IMR-90 (cell line): ENCODE results near the gene ADARB2. TPM values are rescaled to one million over a fixed set of nuclear protein-coding genes. Genes with fewer than 3 reads are reported as not detected.

Experiments
- ATAC-seq: fragments of 200-7000 bp; cut with Tn5 transposase; 2 replicates; pipeline ENCODE4 v1.9.1; 2020; ENCODE audit warnings: low read depth, mild to moderate bottlenecking, moderate library complexity
- BruUV-seq: library from RNA; stranded (reverse); fragments of 400-500 nt; replicated peaks from 2 replicates; lab custom pipeline; 2021; lab: Mats Ljungman, UMichigan
- CTCF ChIA-PET: fragments of 300-600 bp; formaldehyde crosslinking; extraction: SDS; loops from one replicate; lab custom pipeline; 2021; ENCODE audit warnings: antibody characterized with exemption; lab: Yijun Ruan, JAX
- POLR2A ChIA-PET: fragments of 300-600 bp; sonication (Branson Sonifier 250); formaldehyde crosslinking; loops from one replicate; lab custom pipeline; 2022; ENCODE audit warnings: antibody characterized with exemption; ENCODE audit not compliant: unreplicated experiment; lab: Charles Lee
- DNase-seq: peaks from one replicate; pipeline ENCODE4 v3.0.0; 2013
- H2AFZ ChIP-seq: replicated peaks from 2 replicates; pipeline ENCODE3; 2013; ENCODE audit warnings: low read length, mild to moderate bottlenecking; ENCODE audit not compliant: poor library complexity
- H2AK5ac ChIP-seq: 2 replicates; pipeline ENCODE4 v1.6.1; 2013; ENCODE audit warnings: low read depth, low read length, inconsistent platforms
- H2AK9ac ChIP-seq: replicated peaks from 2 replicates; pipeline ENCODE3; 2013; ENCODE audit warnings: mild to moderate bottlenecking, low read depth, low read length, moderate library complexity; ENCODE audit not compliant: poor library complexity
- H2BK120ac ChIP-seq: 2 replicates; pipeline ENCODE4 v1.6.1; 2013; ENCODE audit warnings: low read depth, low read length, inconsistent platforms
- H2BK15ac ChIP-seq: 3 replicates; pipeline ENCODE4 v1.6.1; 2013; ENCODE audit warnings: low read depth, low read length, inconsistent platforms
- H2BK20ac ChIP-seq: 2 replicates; pipeline ENCODE4 v1.6.1; 2013; ENCODE audit warnings: low read depth, mild to moderate bottlenecking, inconsistent platforms, low read length, moderate library complexity
- H2BK5ac ChIP-seq: 2 replicates; pipeline ENCODE4 v1.6.1; 2013; ENCODE audit warnings: mild to moderate bottlenecking, low read depth, low read length, inconsistent platforms; ENCODE audit not compliant: poor library complexity, severe bottlenecking
- H3K14ac ChIP-seq: replicated peaks from 2 replicates; pipeline ENCODE4 v1.6.1; 2013; ENCODE audit warnings: low read depth, low read length, inconsistent platforms
- H3K18ac ChIP-seq: 2 replicates; pipeline ENCODE4 v1.6.1; 2013; ENCODE audit warnings: low read depth, low read length, control low read depth
- H3K23ac ChIP-seq: 2 replicates; pipeline ENCODE4 v1.6.1; 2013; ENCODE audit warnings: low read depth, low read length, inconsistent platforms
- H3K27ac ChIP-seq: 2 replicates; pipeline ENCODE4 v1.5.1; 2013; ENCODE audit warnings: mild to moderate bottlenecking, control low read depth, low read length; ENCODE audit not compliant: insufficient read depth
- H3K27me3 ChIP-seq: 2 replicates; pipeline ENCODE4 v1.6.1; 2013; ENCODE audit warnings: low read length; ENCODE audit not compliant: control insufficient read depth, insufficient read depth
- H3K36me3 ChIP-seq: 2 replicates; pipeline ENCODE4 v1.6.1; 2013; ENCODE audit warnings: low read length, mixed read lengths; ENCODE audit not compliant: control insufficient read depth, insufficient read depth
- H3K4ac ChIP-seq: 2 replicates; pipeline ENCODE4 v1.6.1; 2013; ENCODE audit warnings: low read depth, low read length, inconsistent platforms
- H3K4me1 ChIP-seq: 2 replicates; pipeline ENCODE4 v1.6.1; 2013; ENCODE audit warnings: low read length, mixed read lengths; ENCODE audit not compliant: control insufficient read depth, insufficient read depth
- H3K4me2 ChIP-seq: 2 replicates; pipeline ENCODE4 v1.6.1; 2013; ENCODE audit warnings: low read depth, mild to moderate bottlenecking, control low read depth, low read length, moderate library complexity
- H3K4me3 ChIP-seq: 2 replicates; pipeline ENCODE4 v1.5.1; 2013; ENCODE audit warnings: low read depth, mild to moderate bottlenecking, control low read depth, low read length, moderate library complexity; ENCODE audit not compliant: insufficient read depth
- H3K56ac ChIP-seq: 2 replicates; pipeline ENCODE4 v1.6.1; 2013; ENCODE audit warnings: low read length, inconsistent platforms; ENCODE audit not compliant: insufficient read depth; ENCODE audit errors: extremely low read depth
- H3K79me1 ChIP-seq, 2 experiments: 2 replicates each; pipeline ENCODE4 v1.6.1; 2013; ENCODE audit warnings: low read length in 2 of 2, inconsistent platforms in 1 of 2, low read depth in 1 of 2
- H3K9ac ChIP-seq: 2 replicates; pipeline ENCODE4 v1.6.1; 2013; ENCODE audit warnings: low read depth, low read length, control low read depth
- H3K9me1 ChIP-seq: 2 replicates; pipeline ENCODE4 v1.6.1; 2013; ENCODE audit warnings: low read length, inconsistent platforms; ENCODE audit not compliant: insufficient read depth
- H3K9me3 ChIP-seq: 2 replicates; pipeline ENCODE4 v1.6.1; 2013; ENCODE audit warnings: low read length; ENCODE audit not compliant: control insufficient read depth, insufficient read depth
- H4K20me1 ChIP-seq: 2 replicates; pipeline ENCODE4 v1.6.1; 2013; ENCODE audit warnings: low read length, inconsistent platforms; ENCODE audit not compliant: insufficient read depth
- H4K5ac ChIP-seq: 2 replicates; pipeline ENCODE4 v1.6.1; 2013; ENCODE audit warnings: mild to moderate bottlenecking, low read depth, low read length, control low read depth
- H4K8ac ChIP-seq, 2 experiments: 2 replicates each; pipeline ENCODE4 v1.6.1; 2013; ENCODE audit warnings: low read depth in 2 of 2, low read length in 2 of 2, control low read depth in 1 of 2, inconsistent platforms in 1 of 2
- H4K91ac ChIP-seq: 2 replicates; pipeline ENCODE4 v1.6.1; 2013; ENCODE audit warnings: low read depth, low read length, inconsistent platforms; ENCODE audit not compliant: insufficient read depth
- BHLHE40 ChIP-seq: fragments of 150-350 bp; IDR thresholded peaks from 2 replicates; pipeline ENCODE4 v1.6.1; 2016; ENCODE audit warnings: mild to moderate bottlenecking, low read depth, low read length
- CEBPB ChIP-seq: IDR thresholded peaks from 2 replicates; pipeline ENCODE4 v1.6.1; 2012; ENCODE audit warnings: low read depth, low read length, improper control_type of control experiment
- CHD1 ChIP-seq: IDR thresholded peaks from 2 replicates; pipeline ENCODE4 v1.6.1; 2012; ENCODE audit warnings: low read depth, low read length, improper control_type of control experiment
- CTCF ChIP-seq: conservative IDR thresholded peaks from 2 replicates; pipeline ENCODE4 v1.5.1; 2012; ENCODE audit warnings: mild to moderate bottlenecking, low read depth, low read length, improper control_type of control experiment
- FOS ChIP-seq: fragments of 150-350 bp; IDR thresholded peaks from 2 replicates; pipeline ENCODE4 v1.6.1; 2016; ENCODE audit warnings: low read depth, low read length
- MAFK ChIP-seq: IDR thresholded peaks from 2 replicates; pipeline ENCODE4 v1.6.1; 2012; ENCODE audit warnings: low read depth, low read length, improper control_type of control experiment
- MAZ ChIP-seq: IDR thresholded peaks from 2 replicates; pipeline ENCODE4 v1.6.1; 2012; ENCODE audit warnings: low read depth, mild to moderate bottlenecking, low read length, improper control_type of control experiment, moderate library complexity, borderline replicate concordance
- MXI1 ChIP-seq: IDR thresholded peaks from 2 replicates; pipeline ENCODE4 v1.6.1; 2012; ENCODE audit warnings: low read depth, mild to moderate bottlenecking, low read length, moderate library complexity, borderline replicate concordance
- NFE2L2 ChIP-seq: fragments of 150-350 bp; IDR thresholded peaks from 2 replicates; pipeline ENCODE4 v1.6.1; 2016; ENCODE audit warnings: low read depth, mild to moderate bottlenecking, low read length
- POLR2A ChIP-seq: IDR thresholded peaks from 2 replicates; pipeline ENCODE4 v1.6.1; 2012; ENCODE audit warnings: mild to moderate bottlenecking, low read depth, low read length
- RAD21 ChIP-seq: IDR thresholded peaks from 2 replicates; pipeline ENCODE4 v1.6.1; 2012; ENCODE audit warnings: low read length, improper control_type of control experiment
- RCOR1 ChIP-seq: IDR thresholded peaks from 2 replicates; pipeline ENCODE4 v1.6.1; 2012; ENCODE audit warnings: mild to moderate bottlenecking, low read length, improper control_type of control experiment; ENCODE audit not compliant: insufficient replicate concordance
- RFX5 ChIP-seq: IDR thresholded peaks from 2 replicates; pipeline ENCODE4 v1.8.0; 2012; ENCODE audit warnings: low read depth, mild to moderate bottlenecking, low read length, moderate library complexity
- SMC3 ChIP-seq: fragments of 150-350 bp; IDR thresholded peaks from 2 replicates; pipeline ENCODE4 v1.6.1; 2016; ENCODE audit warnings: low read depth, mild to moderate bottlenecking, antibody characterized with exemption, low read length, moderate library complexity
- USF2 ChIP-seq: fragments of 150-350 bp; IDR thresholded peaks from 2 replicates; pipeline ENCODE4 v1.6.1; 2017; ENCODE audit warnings: mild to moderate bottlenecking, antibody characterized with exemption, low read length, low read depth
- WGBS, 2 experiments: methylation state at CpG; one replicate each; pipeline versions ENCODE4 v1.1.5 to v1.1.7; 2013; ENCODE audit warnings: missing lambda C conversion rate in 2 of 2; ENCODE audit not compliant: insufficient read length in 1 of 2; ENCODE audit errors: extremely low coverage in 2 of 2; 5-methylcytosine and 5-hydroxymethylcytosine counted together
- dilution Hi-C: fragments of 300-500 bp; cut with HindIII; formaldehyde crosslinking; loops from one replicate; pipeline ENCODE4 v1.14.3; 2018; ENCODE audit warnings: low sequenced_read_pairs; ENCODE audit not compliant: unreplicated experiment
- in situ Hi-C: fragments of 300-500 bp; cut with MboI; formaldehyde crosslinking; loops from 3 replicates; pipeline ENCODE4 v1.14.3; 2019; ENCODE audit warnings: low sequenced_read_pairs, inconsistent platforms, mixed read lengths
- intact Hi-C: fragments of 100-400 bp; cut with micrococcal nuclease; formaldehyde crosslinking; loops from 2 replicates; pipeline ENCODE4 v1.10.0; 2022
- polyA plus RNA-seq, 3 experiments: library from polyadenylated mRNA; depleted of rRNA; stranded (reverse); fragments of >200 nt; gene quantifications; 2 replicates each; pipeline ENCODE4 v1.2.3, GENCODE V29; 2012; ENCODE audit warnings: low replicate concordance in 1 of 3
- total RNA-seq: library from RNA; depleted of rRNA; stranded (reverse); fragments of >200 nt; gene quantifications from 2 replicates; pipeline ENCODE4 v1.2.3, GENCODE V29; 2012
- TF ChIP-seq, protein P1 (sequence below): fragments of 150-350 bp; IDR thresholded peaks from 2 replicates; pipeline ENCODE4 v1.6.1; 2016; ENCODE audit warnings: low read depth, mild to moderate bottlenecking, low read length, moderate library complexity, borderline replicate concordance

ADARB2 gene
- total and polyA plus RNA-seq, 2 of the 4 experiments (the other 2 are of a cell fraction), result not detected

DNA sequence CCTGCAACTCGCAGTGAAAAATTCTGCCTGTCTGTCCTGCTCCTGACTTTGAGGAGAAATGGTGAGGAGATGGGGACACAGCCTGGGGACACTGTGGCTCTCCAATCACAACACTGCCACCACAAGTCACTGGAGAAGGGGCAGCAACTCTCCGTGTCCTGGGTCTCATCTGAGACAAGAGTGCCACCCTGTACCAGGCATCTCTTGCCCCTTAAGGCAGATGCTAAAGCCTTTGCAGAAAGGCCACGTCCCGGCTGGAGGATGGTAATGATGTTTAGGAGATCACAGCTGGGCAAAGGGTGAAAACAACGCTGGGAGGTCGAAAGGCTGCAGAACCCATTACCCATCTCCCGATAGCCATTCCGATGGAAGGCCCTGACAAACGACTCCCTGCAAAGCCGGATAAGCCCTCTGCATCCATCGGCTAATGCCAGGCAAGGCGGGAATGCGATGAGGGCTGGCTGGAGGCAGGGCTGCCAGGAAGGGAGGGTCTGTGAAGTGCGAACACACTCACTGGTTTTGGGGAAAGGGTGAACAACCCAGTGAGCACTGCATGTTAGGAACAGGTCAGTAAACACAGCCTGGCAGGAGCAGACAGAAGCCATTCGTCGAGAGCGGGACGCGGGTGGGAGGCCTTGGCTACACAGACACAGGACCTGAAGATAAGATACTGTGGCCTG lies 190.8 kb downstream of the ADARB2 start:
- H3K27ac ChIP-seq, result no peak overlapping the region
- in situ Hi-C loops, result no loop called here
- no peak overlapping the region for H3K23ac ChIP-seq
- H2BK120ac ChIP-seq, result no peak overlapping the region
- H3K9me1 ChIP-seq, result no peaks in the 10 kb centered on the region
- H2AK5ac ChIP-seq, result no peak overlapping the region
- no peaks in the 10 kb centered on the region for H3K4me1 ChIP-seq
- H3K4me2 ChIP-seq, result no peak overlapping the region
- H4K8ac ChIP-seq, result no peak overlapping the region
- intact Hi-C loops, result no loop called here
- dilution Hi-C loops, result no loop called here
- peaks cover 49% of the 10 kb centered on the region for H3K9me3 ChIP-seq
- H2BK5ac ChIP-seq, result no peak overlapping the region
- no peaks in the 10 kb centered on the region for H3K36me3 ChIP-seq
- no peak overlapping the region for H4K91ac ChIP-seq
- BruUV-seq, result no TSS peak
- H3K18ac ChIP-seq, result no peak overlapping the region
- H3K4me3 ChIP-seq, result no peak overlapping the region
- H4K5ac ChIP-seq, result no peak overlapping the region
- H3K79me1 ChIP-seq, result no peaks in the 10 kb centered on the region
- no peak overlapping the region for H2BK15ac ChIP-seq
- ATAC-seq (no peak), DNase-seq (no peak)
- peak overlapping the region; percentile 11 for H2AFZ ChIP-seq
- no peak overlapping the region for H3K14ac ChIP-seq
- H3K56ac ChIP-seq, result no peak overlapping the region
- H3K27me3 ChIP-seq, result no peaks in the 10 kb centered on the region
- WGBS, 2 experiments, result 60% methylated on average over 6 of the region's 19 CpGs; no CpG with 5 or more reads in 1 of the 2 experiments
- no peak overlapping the region for H3K9ac ChIP-seq
- H2BK20ac ChIP-seq, result no peak overlapping the region
- CTCF ChIA-PET, result interaction anchor here (0.6 kb wide), 1 partner anchor 1463 kb away, joined by 3 read pairs; no protein-coding TSS in a partner anchor
- H4K20me1 ChIP-seq, result no peaks in the 10 kb centered on the region
- TF ChIP-seq RFX5, result no peak
- no peak for TF ChIP-seq CTCF
- TF ChIP-seq POLR2A, result no peak
- TF ChIP-seq NFE2L2, result no peak
- TF ChIP-seq RCOR1, result no peak
- TF ChIP-seq CHD1, result no peak
- TF ChIP-seq MAZ, result no peak
- TF ChIP-seq BHLHE40, result no peak
- no peak for TF ChIP-seq SMC3
- TF ChIP-seq FOS, result no peak
- TF ChIP-seq USF2, result no peak
- TF ChIP-seq CEBPB, result no peak
- no peak for TF ChIP-seq MXI1
- no peak for TF ChIP-seq MAFK
- TF ChIP-seq, protein P1, sequence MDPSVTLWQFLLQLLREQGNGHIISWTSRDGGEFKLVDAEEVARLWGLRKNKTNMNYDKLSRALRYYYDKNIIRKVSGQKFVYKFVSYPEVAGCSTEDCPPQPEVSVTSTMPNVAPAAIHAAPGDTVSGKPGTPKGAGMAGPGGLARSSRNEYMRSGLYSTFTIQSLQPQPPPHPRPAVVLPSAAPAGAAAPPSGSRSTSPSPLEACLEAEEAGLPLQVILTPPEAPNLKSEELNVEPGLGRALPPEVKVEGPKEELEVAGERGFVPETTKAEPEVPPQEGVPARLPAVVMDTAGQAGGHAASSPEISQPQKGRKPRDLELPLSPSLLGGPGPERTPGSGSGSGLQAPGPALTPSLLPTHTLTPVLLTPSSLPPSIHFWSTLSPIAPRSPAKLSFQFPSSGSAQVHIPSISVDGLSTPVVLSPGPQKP, result no peak
- TF ChIP-seq RAD21, result no peak
- no peak overlapping the region for H3K4ac ChIP-seq
- POLR2A ChIA-PET, result no interaction called here
- no peak overlapping the region for H2AK9ac ChIP-seq
